ENCODE measurements around the gene ATXN7L2. TPM values are rescaled to one million over a fixed set of nuclear protein-coding genes. Genes with fewer than 3 reads are reported as not detected.
A peak's percentile ranks its signal among the peaks of the same experiment; 100 is the strongest.

The ATXN7L2 gene
- total and polyA plus RNA-seq, 7 donors: 4.4 to 14.1 (median 5.2) TPM

DNA sequence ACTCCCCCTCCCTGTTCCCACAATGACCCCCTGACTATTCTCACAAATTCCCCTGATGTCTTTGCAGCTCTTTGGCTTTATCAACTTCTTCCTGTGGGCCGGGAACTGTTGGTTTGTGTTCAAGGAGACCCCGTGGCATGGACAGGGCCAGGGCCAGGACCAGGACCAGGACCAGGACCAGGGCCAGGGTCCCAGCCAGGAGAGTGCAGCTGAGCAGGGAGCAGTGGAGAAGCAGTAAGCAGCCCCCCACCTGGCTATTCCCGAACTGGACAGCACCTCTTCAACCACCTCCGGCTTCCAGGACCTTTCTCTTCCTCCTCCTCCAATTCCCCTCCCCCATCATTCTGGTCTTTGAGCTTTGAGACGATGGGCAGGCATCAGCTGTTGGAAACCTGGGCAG, 4.4 kb upstream of the ATXN7L2 start:
- 51 to 56% (median 54%) methylated on average over 5 of the region's 5 CpGs for WGBS, 3 donors
- intact Hi-C loops (cut with DNase I): no loop called here
- Histone ChIP-seq H3K9me3 (no peaks in the 10 kb centered on the region), H3K4me1 (peaks cover 56% of the 10 kb centered on the region), H3K27ac (no peak overlapping the region), H3K36me3 (ENCODE audit: insufficient read depth in 1 of 2, low read depth in 1 of 2) (peaks cover 0 to 80% of the 10 kb centered on the region in 2 donors), H3K27me3 (ENCODE audit: insufficient read depth in 3 of 3, low read length in 2 of 3) (no peaks in the 10 kb centered on the region), H3K4me3 (no peak overlapping the region)
- ATAC-seq (no peak), DNase-seq (no peak)
- TF ChIP-seq, protein P1, sequence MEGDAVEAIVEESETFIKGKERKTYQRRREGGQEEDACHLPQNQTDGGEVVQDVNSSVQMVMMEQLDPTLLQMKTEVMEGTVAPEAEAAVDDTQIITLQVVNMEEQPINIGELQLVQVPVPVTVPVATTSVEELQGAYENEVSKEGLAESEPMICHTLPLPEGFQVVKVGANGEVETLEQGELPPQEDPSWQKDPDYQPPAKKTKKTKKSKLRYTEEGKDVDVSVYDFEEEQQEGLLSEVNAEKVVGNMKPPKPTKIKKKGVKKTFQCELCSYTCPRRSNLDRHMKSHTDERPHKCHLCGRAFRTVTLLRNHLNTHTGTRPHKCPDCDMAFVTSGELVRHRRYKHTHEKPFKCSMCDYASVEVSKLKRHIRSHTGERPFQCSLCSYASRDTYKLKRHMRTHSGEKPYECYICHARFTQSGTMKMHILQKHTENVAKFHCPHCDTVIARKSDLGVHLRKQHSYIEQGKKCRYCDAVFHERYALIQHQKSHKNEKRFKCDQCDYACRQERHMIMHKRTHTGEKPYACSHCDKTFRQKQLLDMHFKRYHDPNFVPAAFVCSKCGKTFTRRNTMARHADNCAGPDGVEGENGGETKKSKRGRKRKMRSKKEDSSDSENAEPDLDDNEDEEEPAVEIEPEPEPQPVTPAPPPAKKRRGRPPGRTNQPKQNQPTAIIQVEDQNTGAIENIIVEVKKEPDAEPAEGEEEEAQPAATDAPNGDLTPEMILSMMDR (IDR thresholded peaks at IDR 0.05): no peak

DNA sequence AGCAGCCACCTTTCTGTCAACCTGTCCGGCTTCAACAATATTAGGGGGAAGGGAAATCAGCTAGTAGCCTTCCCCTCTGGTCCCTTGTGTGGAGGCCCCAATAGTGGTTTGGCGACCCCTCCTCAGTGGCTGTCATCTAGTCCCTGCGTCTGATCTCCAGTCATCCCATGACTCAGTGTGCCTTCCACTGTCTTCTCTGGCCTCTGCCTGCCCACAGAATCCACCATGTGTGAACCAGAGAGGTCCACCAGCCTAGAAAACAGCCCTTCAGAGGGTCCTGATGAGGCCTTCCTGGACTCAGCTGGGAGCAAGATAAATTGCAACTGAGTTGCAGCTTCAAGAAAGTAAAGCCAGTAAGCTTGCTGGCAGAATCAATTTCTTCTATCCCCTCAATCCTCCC, 3.8 kb upstream of the ATXN7L2 start:
- no peak for ATAC-seq
- peak overlapping the region; percentile 74 for H3K27ac ChIP-seq
- 82 to 93% (median 85%) methylated on average over 3 of the region's 3 CpGs for WGBS, 3 donors

DNA sequence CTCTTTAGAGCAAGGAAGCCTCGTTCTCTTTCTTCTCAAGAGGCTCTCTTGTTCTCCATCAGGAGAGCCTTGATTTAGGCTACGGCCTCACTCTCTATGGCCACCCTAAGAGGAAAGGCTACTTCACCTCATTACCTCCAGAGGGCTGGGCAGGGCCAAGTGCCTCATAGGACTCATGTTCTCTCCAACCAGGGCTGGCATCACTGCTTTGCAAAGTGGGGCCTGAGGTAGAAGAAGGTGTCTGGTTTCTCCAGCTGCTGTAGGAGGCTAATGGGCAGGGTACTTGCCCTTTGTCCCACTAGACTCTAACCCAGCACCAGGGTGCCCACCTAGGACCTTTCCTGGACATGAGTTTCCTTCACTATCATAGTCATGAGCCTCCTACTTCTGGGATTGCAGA, 2.1 kb upstream of the ATXN7L2 start:
- no peak overlapping the region for H3K4me3 ChIP-seq
- H3K9me3 ChIP-seq: no peaks in the 10 kb centered on the region
- TF ChIP-seq, protein P1 (IDR thresholded peaks at IDR 0.05): no peak
- intact Hi-C loops (cut with DNase I): no loop called here
- peak overlapping the region; percentile 74 for H3K27ac ChIP-seq
- peaks cover 59% of the 10 kb centered on the region for H3K4me1 ChIP-seq
- WGBS, 3 donors: 44 to 82% (median 61%) methylated on average over 2 of the region's 2 CpGs
- no peaks in the 10 kb centered on the region for H3K27me3 ChIP-seq (ENCODE audit: insufficient read depth in 3 of 3, low read length in 2 of 3)
- H3K36me3 ChIP-seq (ENCODE audit: insufficient read depth in 1 of 2, low read depth in 1 of 2): peaks cover 0 to 68% of the 10 kb centered on the region in 2 donors
- ATAC-seq (peak in 2 of 4 donors; percentile 7 to 25), DNase-seq (no peak)

More for the DNA sequence above, 3.8 kb upstream of the ATXN7L2 start:
- Histone ChIP-seq H3K4me1 (peaks cover 56% of the 10 kb centered on the region), H3K9me3 (no peaks in the 10 kb centered on the region), H3K4me3 (no peak overlapping the region), H3K27me3 (ENCODE audit: insufficient read depth in 3 of 3, low read length in 2 of 3) (no peaks in the 10 kb centered on the region), H3K36me3 (ENCODE audit: insufficient read depth in 1 of 2, low read depth in 1 of 2) (peaks cover 0 to 75% of the 10 kb centered on the region in 2 donors)
- TF ChIP-seq, protein P1 (IDR thresholded peaks at IDR 0.05): no peak
- intact Hi-C loops (cut with DNase I): no loop called here
- DNase-seq: no peak

DNA sequence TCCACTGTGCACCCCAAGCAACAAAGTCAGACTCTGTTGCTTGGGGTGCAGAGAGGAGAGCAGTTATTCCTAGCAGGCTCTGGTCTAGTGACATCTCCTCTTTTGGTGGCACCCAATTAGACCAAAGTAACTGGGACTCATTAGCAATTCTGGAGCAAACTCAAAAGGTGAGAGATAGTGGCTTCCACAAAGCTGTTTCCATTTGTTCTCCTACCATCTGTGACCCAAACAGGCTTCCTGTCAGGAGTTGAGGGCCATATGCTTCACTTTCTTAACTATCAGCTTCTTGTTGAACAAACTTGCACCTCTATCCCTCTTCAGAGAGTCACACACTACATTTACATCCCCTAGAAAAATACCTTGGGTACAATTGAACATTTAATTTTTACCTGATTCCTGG, 1.5 kb upstream of the ATXN7L2 start:
- intact Hi-C loops (cut with DNase I): no loop called here
- H3K4me3 ChIP-seq: no peak overlapping the region
- peaks cover 0 to 68% of the 10 kb centered on the region in 2 donors for H3K36me3 ChIP-seq (ENCODE audit: insufficient read depth in 1 of 2, low read depth in 1 of 2)
- ATAC-seq (no peak), DNase-seq (no peak)
- peak overlapping the region; percentile 74 for H3K27ac ChIP-seq
- H3K27me3 ChIP-seq (ENCODE audit: insufficient read depth in 3 of 3, low read length in 2 of 3): no peaks in the 10 kb centered on the region
- no peaks in the 10 kb centered on the region for H3K9me3 ChIP-seq
- TF ChIP-seq, protein P1 (IDR thresholded peaks at IDR 0.05): no peak
- H3K4me1 ChIP-seq: peaks cover 54% of the 10 kb centered on the region

Measured in psoas muscle (tissue), 8 donors.